K562 (cell line): Measurements from ENCODE around the gene LRIT1. TPM values are rescaled to one million over a fixed set of nuclear protein-coding genes. Genes with fewer than 3 reads are reported as not detected.

Experiments used
- ATAC-seq: fragments of 200-7000 bp; cut with Tn5 transposase; 3 replicates; pipeline ENCODE4 v1.9.1; 2020; ENCODE audit warnings: moderate library complexity
- BruUV-seq: library from RNA; stranded (reverse); fragments of 400-500 nt; replicated peaks from 2 replicates; lab custom pipeline; 2021; lab: Mats Ljungman, UMichigan
- CTCF ChIA-PET: fragments of 300-600 bp; formaldehyde crosslinking; extraction: SDS; loops from one replicate; lab custom pipeline; 2021; ENCODE audit warnings: low intra/inter-chr PET ratio; lab: Yijun Ruan, JAX
- POLR2A ChIA-PET: fragments of 300-600, 350-650 bp; sonication (Branson Sonifier 250); formaldehyde crosslinking; extraction: SDS; loops from one replicate; lab custom pipeline; 2021; ENCODE audit warnings: antibody characterized with exemption, inconsistent platforms; lab: Yijun Ruan, JAX
- DNase-seq, 4 experiments: peaks; one replicate each; pipeline versions ENCODE4 v3.0.0 to v3.0.0-alpha.2; 2011 to 2018; ENCODE audit warnings: low spot score in 3 of 4, mixed read lengths in 3 of 4; ENCODE audit errors: extremely low read depth in 1 of 4
- FAIRE-seq: peaks from 2 replicates; lab custom pipeline; 2011; peaks lifted over from hg19 to GRCh38; lab: Jason Lieb, UNC
- H2AFZ ChIP-seq: 2 replicates; pipeline ENCODE4 v1.6.0; 2011; ENCODE audit warnings: low read depth, low read length, control low read depth, inconsistent platforms
- H3K27ac ChIP-seq: fragments of 200-600 bp; 3 replicates; pipeline ENCODE4 v1.8.0; 2011; ENCODE audit warnings: low read depth, mild to moderate bottlenecking, control low read depth, inconsistent platforms, low read length, moderate library complexity, mixed read lengths; ENCODE audit errors: extremely low read depth
- H3K27me3 ChIP-seq, 2 experiments: fragments of 300-600 bp in 1 of 2; 2 replicates in 1 of 2; 3 replicates in 1 of 2; pipeline versions ENCODE4 v1.6.0 to v1.8.0; 2011; ENCODE audit warnings: inconsistent platforms in 2 of 2, low read length in 2 of 2, mild to moderate bottlenecking in 1 of 2, mixed read lengths in 1 of 2, moderate library complexity in 1 of 2; ENCODE audit not compliant: control insufficient read depth in 2 of 2, insufficient read depth in 2 of 2
- H3K36me3 ChIP-seq: fragments of 300-600 bp; 3 replicates; pipeline ENCODE4 v1.8.0; 2011; ENCODE audit warnings: mild to moderate bottlenecking, low read length, inconsistent platforms; ENCODE audit not compliant: control insufficient read depth, insufficient read depth
- H3K4me1 ChIP-seq, 2 experiments: fragments of 200-600 bp in 1 of 2; replicated peaks in 1 of 2; 2 replicates in 1 of 2; 3 replicates in 1 of 2; pipeline versions ENCODE4 v1.5.1 to v1.8.0; 2011; ENCODE audit warnings: inconsistent platforms in 2 of 2, low read length in 2 of 2, mild to moderate bottlenecking in 1 of 2, mixed read lengths in 1 of 2, moderate library complexity in 1 of 2; ENCODE audit not compliant: control insufficient read depth in 2 of 2, insufficient read depth in 2 of 2
- H3K4me2 ChIP-seq: 2 replicates; pipeline ENCODE4 v1.6.1; 2011; ENCODE audit warnings: low read length, control low read depth, inconsistent platforms, mixed read lengths; ENCODE audit not compliant: insufficient read depth
- H3K4me3 ChIP-seq: fragments of 200-600 bp; sonication (generic), shearing (Covaris generic); 2 replicates; pipeline ENCODE4 v1.5.1; 2016; ENCODE audit warnings: control low read depth, inconsistent platforms
- H3K79me2 ChIP-seq: fragments of 200-600 bp; 3 replicates; pipeline ENCODE4 v1.8.0; 2011; ENCODE audit warnings: low read length, inconsistent platforms; ENCODE audit not compliant: control insufficient read depth, insufficient read depth
- H3K9ac ChIP-seq, 2 experiments: 2 replicates each; pipeline versions ENCODE4 v1.6.0 to v1.6.1; 2011; ENCODE audit warnings: low read depth in 2 of 2, low read length in 2 of 2, control low read depth in 1 of 2, inconsistent platforms in 1 of 2, mild to moderate bottlenecking in 1 of 2, mixed read lengths in 1 of 2; ENCODE audit not compliant: insufficient read depth in 1 of 2
- H3K9me1 ChIP-seq: one replicate; pipeline ENCODE4 v1.6.0; 2011; ENCODE audit warnings: inconsistent platforms, mild to moderate bottlenecking, low read length, moderate library complexity; ENCODE audit not compliant: control insufficient read depth, insufficient read depth
- H3K9me3 ChIP-seq: replicated peaks from 2 replicates; pipeline ENCODE4 v1.5.1; 2011; ENCODE audit warnings: low read depth, low read length, inconsistent platforms; ENCODE audit not compliant: control insufficient read depth, insufficient read depth
- H4K20me1 ChIP-seq: replicated peaks from 2 replicates; pipeline ENCODE4 v1.6.1; 2011; ENCODE audit warnings: low read length, inconsistent platforms, mixed read lengths; ENCODE audit not compliant: control insufficient read depth, insufficient read depth
- FUS ChIP-seq: fragments of 200-400 bp; formaldehyde crosslinking; optimal IDR thresholded peaks from 2 replicates; pipeline ENCODE3; 2017; ENCODE audit warnings: low read depth, low read length
- HMGN3 ChIP-seq: IDR thresholded peaks from 2 replicates; pipeline ENCODE4 v1.6.1; 2011; ENCODE audit warnings: borderline replicate concordance, low read depth, mild to moderate bottlenecking, mixed read lengths, low read length; ENCODE audit not compliant: insufficient read length; ENCODE audit errors: extremely low read depth
- MAFK ChIP-seq: IDR thresholded peaks from 2 replicates; pipeline ENCODE4 v1.6.1; 2011; ENCODE audit warnings: low read length, improper control_type of control experiment
- MXI1 ChIP-seq: IDR thresholded peaks from 2 replicates; pipeline ENCODE4 v1.6.1; 2011; ENCODE audit warnings: low read depth, mild to moderate bottlenecking, improper control_type of control experiment, low read length
- TRIM24 ChIP-seq, 2 experiments: fragments of 450-650 bp; IDR thresholded peaks; 2 replicates each; pipeline ENCODE4 v1.6.1; 2016
- ZBTB11 ChIP-seq, 3 experiments: fragments of 200-800 bp in 1 of 3; fragments of 250-450 bp in 1 of 3; fragments of 450-650 bp in 1 of 3; sonication (Bioruptor Pico) in 1 of 3; sonication (Bioruptor generic) in 1 of 3; formaldehyde crosslinking in 1 of 3; IDR thresholded peaks; 2 replicates each; pipeline versions ENCODE4 v1.6.1 to v1.8.0; 2016 to 2022; ENCODE audit warnings: mild to moderate bottlenecking in 2 of 3, missing genetic modification characterization in 2 of 3, missing compliant biosample characterization in 1 of 3, moderate library complexity in 1 of 3
- ZNF347 ChIP-seq: fragments of 450-650 bp; formaldehyde crosslinking; IDR thresholded peaks from 2 replicates; pipeline ENCODE4 v1.4.0; 2020; ENCODE audit warnings: low read depth, mild to moderate bottlenecking, moderate library complexity
- ZNF408 ChIP-seq: fragments of 250-450 bp; sonication (Bioruptor Pico); IDR thresholded peaks from 2 replicates; pipeline ENCODE4 v1.4.0; 2020; ENCODE audit warnings: low read depth, mild to moderate bottlenecking, moderate library complexity
- WGBS: fragments of 100-300 bp; shearing (Covaris generic); methylation state at CpG from one replicate; pipeline ENCODE4 v1.1.6; 2016; ENCODE audit warnings: low coverage, mixed read lengths; ENCODE audit not compliant: insufficient coverage; ENCODE audit errors: missing lambda C conversion rate; 5-methylcytosine and 5-hydroxymethylcytosine counted together
- in situ Hi-C: fragments of 300-500 bp; cut with MboI; formaldehyde crosslinking; loops from 4 replicates; pipeline ENCODE4 v1.15.0; 2018; ENCODE audit warnings: inconsistent platforms, mixed read lengths
- intact Hi-C: fragments of 100-400 bp; cut with micrococcal nuclease; formaldehyde crosslinking; loops from 2 replicates; pipeline ENCODE4 v1.14.2; 2022
- polyA plus RNA-seq, 8 experiments: library from polyadenylated mRNA; depleted of rRNA in 4 of 8; stranded (reverse) in 5 of 8; unstranded in 3 of 8; fragments of >200 nt; fragmentation: Nextera tagmentation in 2 of 8; fragmentation: Illumina TruSeq in 1 of 8; extraction: Ambion mirVana in 2 of 8; extraction: Trizol in 1 of 8; gene quantifications; 2 replicates each; pipeline versions ENCODE4 v1.2.1 to v1.2.3, GENCODE V29; 2011 to 2014; ENCODE audit warnings: inconsistent platforms in 1 of 8, missing spikeins in 1 of 8
- total RNA-seq, 7 experiments: library from RNA; depleted of rRNA in 6 of 7; stranded (reverse); fragments of >200 nt in 6 of 7; fragmentation: Illumina TruSeq in 2 of 7; extraction: Trizol in 2 of 7; gene quantifications; 2 replicates each; pipeline versions ENCODE4 v1.2.1 to v1.2.3, GENCODE V29; 2011 to 2021; ENCODE audit warnings: low replicate concordance in 1 of 7

LRIT1 gene
- total and polyA plus RNA-seq, 9 of the 15 experiments (the other 6 are each of a cell fraction or from before 2014, with no cell fraction given), result not detected

GRCh38 chr10:84269162-84269561, 27.8 kb upstream of the LRIT1 start:
- no peak for FAIRE-seq
- no peak overlapping the region for H3K4me3 ChIP-seq
- no peak for TF ChIP-seq TRIM24 (IDR thresholded peaks at IDR 0.05)
- TF ChIP-seq ZNF347 (CRISPR knock-in tag), result no peak
- TF ChIP-seq ZBTB11 (CRISPR knock-in tag; IDR thresholded peaks at IDR 0.05), result no peak
- TF ChIP-seq HMGN3, result no peak
- TF ChIP-seq MAFK, result no peak
- TF ChIP-seq FUS, result no peak
- no peak for TF ChIP-seq MXI1
- no peak for TF ChIP-seq ZNF408 (CRISPR knock-in tag)
- H3K36me3 ChIP-seq, result no peaks in the 10 kb centered on the region
- ChIA-PET CTCF (interaction anchor here (6.4 kb wide), 1 partner anchor 269 kb away, joined by 97 read pairs; no protein-coding TSS in a partner anchor), POLR2A (no interaction called here)
- H2AFZ ChIP-seq, result no peak overlapping the region
- H3K4me2 ChIP-seq, result no peak overlapping the region
- H3K9me3 ChIP-seq, result no peaks in the 10 kb centered on the region
- no peak overlapping the region for H3K9ac ChIP-seq
- no peaks in the 10 kb centered on the region for H3K4me1 ChIP-seq
- no peaks in the 10 kb centered on the region; the same call in 1 of the 2 replicates for H4K20me1 ChIP-seq
- 0% methylated on average over 1 of the region's 1 CpG for WGBS
- peaks cover 0 to 22% of the 10 kb centered on the region in 2 experiments; a peak in 2 of 5 replicates for H3K27me3 ChIP-seq
- DNase-seq, result no peak
- no peak overlapping the region for H3K27ac ChIP-seq
- H3K79me2 ChIP-seq, result no peaks in the 10 kb centered on the region
- in situ Hi-C loops (loop anchor here (5.0 kb wide), 2 partner anchors 58 to 273 kb away; partner anchors contain the start of gene CCSER2), intact Hi-C loops (loop anchor here (5.0 kb wide), 2 partner anchors 33 to 58 kb away; partner anchors contain the start of gene CCSER2)
- BruUV-seq, result no TSS peak
- no peaks in the 10 kb centered on the region for H3K9me1 ChIP-seq
- ATAC-seq, result no peak
